HepG2 (cell line): Measurements from ENCODE around the gene BTN1A1. TPM values are rescaled to one million over a fixed set of nuclear protein-coding genes. Genes with fewer than 3 reads are reported as not detected.
A peak's percentile ranks its signal among the peaks of the same experiment; 100 is the strongest.

Source experiments
- EED ChIP-seq: sonication (generic); formaldehyde crosslinking; IDR thresholded peaks from 2 replicates; pipeline ENCODE4 v1.5.0; 2020; ENCODE audit warnings: mild to moderate bottlenecking, missing genetic modification reagents
- ETV6 ChIP-seq: sonication (generic); formaldehyde crosslinking; conservative IDR thresholded peaks from 2 replicates; pipeline ENCODE4 v1.4.0; 2020; ENCODE audit warnings: missing genetic modification reagents
- HNRNPH1 ChIP-seq: fragments of 200-400 bp; formaldehyde crosslinking; optimal IDR thresholded peaks from 2 replicates; pipeline ENCODE3; 2017; ENCODE audit warnings: mild to moderate bottlenecking, low read depth, low read length
- MEIS2 ChIP-seq: sonication (generic); formaldehyde crosslinking; IDR thresholded peaks from 2 replicates; pipeline ENCODE4 v1.9.0; 2021; ENCODE audit warnings: mild to moderate bottlenecking, missing genetic modification reagents
- NFYC ChIP-seq: IDR thresholded peaks from 2 replicates; pipeline ENCODE4 v1.6.1; 2016; ENCODE audit warnings: missing genetic modification reagents, missing compliant biosample characterization
- PREB ChIP-seq: sonication (generic); formaldehyde crosslinking; IDR thresholded peaks from 2 replicates; pipeline ENCODE4 v1.4.0; 2020; ENCODE audit warnings: missing genetic modification reagents
- RCOR2 ChIP-seq: IDR thresholded peaks from 2 replicates; pipeline ENCODE4 v1.6.1; 2016; ENCODE audit warnings: missing biosample characterization, missing genetic modification reagents
- REL ChIP-seq: sonication (generic); formaldehyde crosslinking; conservative IDR thresholded peaks from 2 replicates; pipeline ENCODE4 v1.8.0; 2022; ENCODE audit warnings: mild to moderate bottlenecking, missing genetic modification reagents, moderate library complexity
- SNRNP70 ChIP-seq: fragments of 200-400 bp; formaldehyde crosslinking; IDR thresholded peaks from 2 replicates; pipeline ENCODE4 v1.6.1; 2017; ENCODE audit warnings: mild to moderate bottlenecking, low read depth, low read length, moderate library complexity
- SP2 ChIP-seq: sonication (generic); formaldehyde crosslinking; IDR thresholded peaks from 2 replicates; pipeline ENCODE4 v1.5.1; 2020; ENCODE audit warnings: mild to moderate bottlenecking, missing genetic modification reagents
- STAG1 ChIP-seq: sonication (generic); formaldehyde crosslinking; IDR thresholded peaks from 2 replicates; pipeline ENCODE4 v1.4.0; 2020; ENCODE audit warnings: missing genetic modification reagents
- YEATS2 ChIP-seq: sonication (generic); formaldehyde crosslinking; IDR thresholded peaks from 2 replicates; pipeline ENCODE4 v1.4.0; 2020; ENCODE audit warnings: missing genetic modification reagents, borderline replicate concordance
- ZBTB2 ChIP-seq: sonication (generic); formaldehyde crosslinking; IDR thresholded peaks from 2 replicates; pipeline ENCODE4 v1.8.0; 2022; ENCODE audit warnings: low read depth, missing genetic modification reagents
- ZNF235 ChIP-seq: sonication (generic); formaldehyde crosslinking; IDR thresholded peaks from 2 replicates; pipeline ENCODE4 v1.8.1; 2023; ENCODE audit warnings: mild to moderate bottlenecking, missing genetic modification reagents, borderline replicate concordance
- ZNF430 ChIP-seq: sonication (generic); formaldehyde crosslinking; IDR thresholded peaks from 2 replicates; pipeline ENCODE4 v1.9.0; 2021; ENCODE audit warnings: mild to moderate bottlenecking, missing genetic modification reagents
- ZNF672 ChIP-seq: sonication (generic); formaldehyde crosslinking; IDR thresholded peaks from 2 replicates; pipeline ENCODE4 v1.8.1; 2022; ENCODE audit warnings: missing genetic modification reagents
- ZNF749 ChIP-seq: sonication (generic); formaldehyde crosslinking; IDR thresholded peaks from 2 replicates; pipeline ENCODE4 v1.8.0; 2022; ENCODE audit warnings: mild to moderate bottlenecking, missing genetic modification reagents, moderate library complexity, borderline replicate concordance
- ZSCAN31 ChIP-seq: sonication (generic); formaldehyde crosslinking; IDR thresholded peaks from 2 replicates; pipeline ENCODE4 v1.5.0; 2020; ENCODE audit warnings: low read depth, mild to moderate bottlenecking, missing genetic modification reagents
- polyA plus RNA-seq, 8 experiments: library from polyadenylated mRNA; depleted of rRNA in 3 of 8; stranded (reverse) in 7 of 8; unstranded in 1 of 8; fragments of >200 nt; fragmentation: Illumina TruSeq in 4 of 8; extraction: Trizol in 4 of 8; gene quantifications; 2 replicates each; pipeline versions ENCODE4 v1.2.1 to v1.2.3, GENCODE V29; 2011 to 2016; ENCODE audit warnings: low read depth in 4 of 8, missing spikeins in 1 of 8, mixed read lengths in 1 of 8; ENCODE audit not compliant: insufficient read depth in 1 of 8
- total RNA-seq, 5 experiments: library from RNA; depleted of rRNA; stranded (reverse); fragments of >200 nt; fragmentation: Illumina TruSeq; extraction: Trizol; gene quantifications; 2 replicates each; pipeline ENCODE4 v1.2.3, GENCODE V29; 2016; ENCODE audit warnings: low read depth in 1 of 5
- TF ChIP-seq, protein P1 (sequence below): sonication (generic); formaldehyde crosslinking; IDR thresholded peaks from 2 replicates; pipeline ENCODE4 v1.4.0; 2020; ENCODE audit warnings: missing genetic modification reagents
- TF ChIP-seq, protein P2 (sequence below): sonication (generic); formaldehyde crosslinking; IDR thresholded peaks from 2 replicates; pipeline ENCODE4 v1.9.0; 2022; ENCODE audit warnings: low read depth, missing genetic modification reagents
- TF ChIP-seq, protein P3 (sequence below): sonication (generic); formaldehyde crosslinking; IDR thresholded peaks from 2 replicates; pipeline ENCODE4 v1.5.0; 2020; ENCODE audit warnings: missing genetic modification reagents

Gene BTN1A1
- total and polyA plus RNA-seq, 2 of the 13 experiments (the other 11 are each of a cell fraction or from before 2014, with no cell fraction given): 0.04 TPM; not detected in 1

GRCh38 chr6:26532699-26533531 lies 32.8 kb downstream of the BTN1A1 start (continued):
- TF ChIP-seq, protein P1, sequence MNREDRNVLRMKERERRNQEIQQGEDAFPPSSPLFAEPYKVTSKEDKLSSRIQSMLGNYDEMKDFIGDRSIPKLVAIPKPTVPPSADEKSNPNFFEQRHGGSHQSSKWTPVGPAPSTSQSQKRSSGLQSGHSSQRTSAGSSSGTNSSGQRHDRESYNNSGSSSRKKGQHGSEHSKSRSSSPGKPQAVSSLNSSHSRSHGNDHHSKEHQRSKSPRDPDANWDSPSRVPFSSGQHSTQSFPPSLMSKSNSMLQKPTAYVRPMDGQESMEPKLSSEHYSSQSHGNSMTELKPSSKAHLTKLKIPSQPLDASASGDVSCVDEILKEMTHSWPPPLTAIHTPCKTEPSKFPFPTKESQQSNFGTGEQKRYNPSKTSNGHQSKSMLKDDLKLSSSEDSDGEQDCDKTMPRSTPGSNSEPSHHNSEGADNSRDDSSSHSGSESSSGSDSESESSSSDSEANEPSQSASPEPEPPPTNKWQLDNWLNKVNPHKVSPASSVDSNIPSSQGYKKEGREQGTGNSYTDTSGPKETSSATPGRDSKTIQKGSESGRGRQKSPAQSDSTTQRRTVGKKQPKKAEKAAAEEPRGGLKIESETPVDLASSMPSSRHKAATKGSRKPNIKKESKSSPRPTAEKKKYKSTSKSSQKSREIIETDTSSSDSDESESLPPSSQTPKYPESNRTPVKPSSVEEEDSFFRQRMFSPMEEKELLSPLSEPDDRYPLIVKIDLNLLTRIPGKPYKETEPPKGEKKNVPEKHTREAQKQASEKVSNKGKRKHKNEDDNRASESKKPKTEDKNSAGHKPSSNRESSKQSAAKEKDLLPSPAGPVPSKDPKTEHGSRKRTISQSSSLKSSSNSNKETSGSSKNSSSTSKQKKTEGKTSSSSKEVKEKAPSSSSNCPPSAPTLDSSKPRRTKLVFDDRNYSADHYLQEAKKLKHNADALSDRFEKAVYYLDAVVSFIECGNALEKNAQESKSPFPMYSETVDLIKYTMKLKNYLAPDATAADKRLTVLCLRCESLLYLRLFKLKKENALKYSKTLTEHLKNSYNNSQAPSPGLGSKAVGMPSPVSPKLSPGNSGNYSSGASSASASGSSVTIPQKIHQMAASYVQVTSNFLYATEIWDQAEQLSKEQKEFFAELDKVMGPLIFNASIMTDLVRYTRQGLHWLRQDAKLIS (CRISPR knock-in tag): no peak
- TF ChIP-seq ZSCAN31 (CRISPR knock-in tag): peak; percentile 80; the same call in 1 of the 2 replicates
- peak; percentile 64; the same call in 1 of the 2 replicates for TF ChIP-seq MEIS2 (CRISPR knock-in tag)
- peak; percentile 27 for TF ChIP-seq STAG1 (CRISPR knock-in tag)
- TF ChIP-seq, protein P2, sequence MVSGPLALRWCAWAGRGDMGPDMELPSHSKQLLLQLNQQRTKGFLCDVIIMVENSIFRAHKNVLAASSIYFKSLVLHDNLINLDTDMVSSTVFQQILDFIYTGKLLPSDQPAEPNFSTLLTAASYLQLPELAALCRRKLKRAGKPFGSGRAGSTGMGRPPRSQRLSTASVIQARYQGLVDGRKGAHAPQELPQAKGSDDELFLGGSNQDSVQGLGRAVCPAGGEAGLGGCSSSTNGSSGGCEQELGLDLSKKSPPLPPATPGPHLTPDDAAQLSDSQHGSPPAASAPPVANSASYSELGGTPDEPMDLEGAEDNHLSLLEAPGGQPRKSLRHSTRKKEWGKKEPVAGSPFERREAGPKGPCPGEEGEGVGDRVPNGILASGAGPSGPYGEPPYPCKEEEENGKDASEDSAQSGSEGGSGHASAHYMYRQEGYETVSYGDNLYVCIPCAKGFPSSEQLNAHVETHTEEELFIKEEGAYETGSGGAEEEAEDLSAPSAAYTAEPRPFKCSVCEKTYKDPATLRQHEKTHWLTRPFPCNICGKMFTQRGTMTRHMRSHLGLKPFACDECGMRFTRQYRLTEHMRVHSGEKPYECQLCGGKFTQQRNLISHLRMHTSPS (CRISPR knock-in tag): no peak
- no peak for TF ChIP-seq HNRNPH1
- TF ChIP-seq, protein P3, sequence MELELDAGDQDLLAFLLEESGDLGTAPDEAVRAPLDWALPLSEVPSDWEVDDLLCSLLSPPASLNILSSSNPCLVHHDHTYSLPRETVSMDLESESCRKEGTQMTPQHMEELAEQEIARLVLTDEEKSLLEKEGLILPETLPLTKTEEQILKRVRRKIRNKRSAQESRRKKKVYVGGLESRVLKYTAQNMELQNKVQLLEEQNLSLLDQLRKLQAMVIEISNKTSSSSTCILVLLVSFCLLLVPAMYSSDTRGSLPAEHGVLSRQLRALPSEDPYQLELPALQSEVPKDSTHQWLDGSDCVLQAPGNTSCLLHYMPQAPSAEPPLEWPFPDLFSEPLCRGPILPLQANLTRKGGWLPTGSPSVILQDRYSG: no peak
- no peak for TF ChIP-seq SNRNP70
- TF ChIP-seq RCOR2 (CRISPR knock-in tag): peak; percentile 71; the same call in 1 of the 2 replicates
- TF ChIP-seq ETV6 (CRISPR knock-in tag): peak; percentile 82; the same call in 1 of the 2 replicates
- no peak for TF ChIP-seq EED (CRISPR knock-in tag)
- peak; percentile 77 for TF ChIP-seq ZNF430 (CRISPR knock-in tag)
- TF ChIP-seq ZBTB2 (CRISPR knock-in tag): no peak
- TF ChIP-seq SP2 (CRISPR knock-in tag): no peak
- no peak for TF ChIP-seq REL
- no peak for TF ChIP-seq ZNF235 (CRISPR knock-in tag)
- no peak for TF ChIP-seq ZNF749
- peak; percentile 57 for TF ChIP-seq NFYC
- TF ChIP-seq YEATS2 (CRISPR knock-in tag): peak; percentile 82; the same call in 1 of the 2 replicates
- no peak for TF ChIP-seq ZNF672
- TF ChIP-seq PREB: no peak
